Epithelial cell of esophagus (primary cell): ENCODE results near the gene HOXB4.
A peak's percentile ranks its signal among the peaks of the same experiment; 100 is the strongest.

Experiments
- DNase-seq: peaks from one replicate; pipeline ENCODE4 v3.0.0; 2010; ENCODE audit warnings: low read depth
- H3K4me3 ChIP-seq: 2 replicates; pipeline ENCODE4 v1.5.1; 2011; ENCODE audit warnings: mild to moderate bottlenecking, low read length, control low read depth
- CTCF ChIP-seq: IDR thresholded peaks from 2 replicates; pipeline ENCODE4 v1.5.1; 2011; ENCODE audit warnings: low read depth, mild to moderate bottlenecking, low read length, control low read depth, inconsistent platforms; ENCODE audit not compliant: insufficient read depth; ENCODE audit errors: missing control alignments

The HOXB4 gene

DNA sequence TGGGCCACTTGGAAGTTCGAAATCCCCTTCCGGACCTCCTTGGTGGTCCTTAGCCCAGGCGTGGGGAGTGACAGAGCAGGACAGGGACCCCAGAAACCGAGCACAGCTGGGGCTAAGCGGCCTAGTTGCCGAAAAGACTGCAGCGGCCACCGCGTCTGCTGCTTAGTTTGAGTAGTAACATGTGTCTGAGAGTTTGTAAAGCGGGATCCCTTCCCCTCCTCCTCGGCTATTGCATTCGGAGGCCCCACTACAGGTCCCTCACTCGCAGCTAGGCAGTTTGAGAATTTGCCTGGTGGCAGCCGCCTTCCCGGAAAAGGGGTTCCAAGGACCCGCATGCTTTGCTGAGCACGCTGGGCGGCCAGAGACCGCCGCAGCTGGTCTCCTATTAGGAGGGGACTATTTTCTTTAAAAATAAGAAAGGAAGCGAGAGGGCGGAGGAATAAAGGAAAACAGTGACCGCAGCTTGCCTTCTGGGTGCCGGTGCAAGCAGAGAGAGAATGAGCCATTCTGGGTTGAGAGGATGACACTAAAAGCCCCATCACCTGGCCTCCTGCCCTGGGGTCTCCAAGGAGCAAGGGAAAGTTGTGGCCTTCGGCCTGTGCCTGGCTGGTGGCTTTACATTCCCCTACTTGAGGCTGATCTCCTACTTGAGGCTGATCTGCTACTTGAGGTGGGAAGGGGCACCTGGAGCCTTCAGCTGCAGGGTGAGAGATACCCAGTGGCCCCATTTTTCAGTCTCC is 16.6 kb upstream of the HOXB4 start:
- H3K4me3 ChIP-seq, result no peak overlapping the region

GRCh38 chr17:48593840-48594537 is 15.8 kb upstream of the HOXB4 start:
- H3K4me3 ChIP-seq, result no peak overlapping the region
- TF ChIP-seq CTCF, result peak; percentile 71
- peak; percentile 68 for DNase-seq

More for the DNA sequence above, 16.6 kb upstream of the HOXB4 start:
- no peak for DNase-seq
- TF ChIP-seq CTCF, result no peak

DNA sequence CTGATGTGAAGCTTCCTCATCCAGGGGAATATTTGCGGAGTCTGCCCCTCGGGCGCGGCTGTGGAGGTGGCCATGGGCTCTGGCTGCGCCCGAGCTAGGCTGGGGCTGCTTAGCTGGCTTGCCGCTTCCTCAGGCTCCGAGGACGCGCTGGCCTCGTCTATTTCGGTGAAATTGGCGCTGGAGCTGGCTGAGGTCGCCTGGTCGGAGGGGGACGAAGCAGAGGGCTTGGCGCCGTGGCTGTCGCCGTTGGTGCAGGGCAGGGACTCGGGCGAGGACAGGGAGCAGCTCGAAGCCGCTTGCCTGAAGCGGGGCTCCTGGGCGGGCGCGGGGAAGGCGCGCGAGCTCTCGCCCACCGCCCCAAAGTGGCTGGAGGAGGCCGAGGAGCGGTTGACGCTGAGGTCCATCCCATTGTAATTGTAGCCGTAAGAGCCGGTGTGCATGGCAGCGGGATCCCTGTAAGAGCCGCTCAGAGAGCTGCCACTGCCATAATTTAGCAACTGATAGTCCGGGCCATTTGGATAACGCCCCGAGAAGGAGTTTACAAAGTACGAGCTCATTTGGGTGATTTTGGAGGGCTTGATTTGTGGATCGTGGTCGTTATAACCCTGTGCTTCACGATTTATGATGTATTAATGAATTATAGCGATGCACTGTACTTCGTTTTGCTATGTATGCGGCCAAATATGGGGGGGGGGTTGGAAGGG is 15.1 kb upstream of the HOXB4 start, which contains the start of gene HOXB5:
HOXB5 (minus strand) TSS at position 654 of the 704 bp plus-strand sequence; CDS start at position 557, 97 bp downstream.
- TF ChIP-seq CTCF, result no peak
- no peak within 1 kb of the TSS for H3K4me3 ChIP-seq
- no peak for DNase-seq

DNA sequence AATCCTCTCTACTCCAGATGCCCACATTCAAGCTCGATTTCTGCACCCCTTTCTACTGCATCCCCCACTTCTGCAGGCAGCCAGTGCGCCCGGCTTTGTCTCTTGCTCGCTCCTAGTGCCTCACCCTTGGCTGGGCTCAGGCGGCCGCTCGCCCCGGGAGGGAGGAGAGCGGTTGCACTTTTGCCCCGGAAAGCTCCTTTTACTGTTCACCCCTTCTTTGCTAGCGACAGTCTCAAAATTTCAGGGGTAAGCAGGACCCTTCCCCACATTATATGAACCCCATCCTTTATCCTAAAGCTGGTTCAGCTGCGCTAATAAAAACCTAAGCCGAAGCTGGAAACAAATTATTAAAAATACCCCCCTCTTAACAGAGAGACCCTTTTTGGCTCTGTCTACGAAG is 14.4 kb upstream of the HOXB4 start:
- H3K4me3 ChIP-seq, result no peak overlapping the region
- no peak for TF ChIP-seq CTCF
- no peak for DNase-seq

GRCh38 chr17:48592057-48592514 is 13.9 kb upstream of the HOXB4 start:
- H3K4me3 ChIP-seq, result no peak overlapping the region
- DNase-seq, result no peak
- TF ChIP-seq CTCF, result no peak

DNA sequence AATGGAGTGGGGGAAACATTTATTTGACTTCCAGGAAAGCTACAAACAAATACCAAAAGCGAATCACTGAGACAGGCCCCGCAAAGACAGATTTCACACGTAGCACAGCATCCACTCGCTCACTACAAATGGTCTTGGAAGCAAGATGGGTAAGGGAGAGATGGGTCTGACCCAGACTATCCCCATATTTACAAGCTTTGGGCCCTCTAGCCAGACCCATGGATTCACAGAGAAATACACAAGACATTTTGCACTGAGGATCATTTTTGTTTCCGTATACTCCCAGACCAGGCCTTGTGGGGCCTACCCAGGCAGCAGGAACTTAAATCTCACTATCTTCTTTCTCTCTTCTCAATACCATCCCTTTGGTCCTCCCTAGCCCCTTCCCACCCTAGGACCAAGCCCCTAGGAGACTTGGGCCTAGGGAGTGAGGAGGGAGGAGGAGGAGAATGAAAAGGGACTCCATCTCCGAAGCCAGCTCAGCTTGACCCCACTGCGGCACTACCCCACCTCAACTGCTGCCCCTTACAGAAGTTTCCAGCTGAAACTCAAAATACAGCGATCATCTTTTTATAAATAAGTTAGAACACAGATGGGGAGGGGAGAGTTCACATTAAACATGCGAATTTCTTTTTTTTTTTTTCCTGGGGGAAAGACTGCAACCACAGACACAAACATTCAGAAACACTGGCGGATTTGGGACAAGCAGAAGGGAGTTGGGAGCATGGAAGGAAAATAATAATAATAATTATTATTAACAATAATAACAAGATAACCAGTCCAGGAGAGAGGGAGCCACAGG is 13.3 kb upstream of the HOXB4 start:
- DNase-seq, result no peak
- no peak overlapping the region for H3K4me3 ChIP-seq
- no peak for TF ChIP-seq CTCF
